Inflammatory macrophage (primary cell): ENCODE results near the gene CACNA1D.
A peak's percentile ranks its signal among the peaks of the same experiment; 100 is the strongest.

Experiments
- DNase-seq, 2 donors: peaks; one replicate each; pipeline ENCODE4 v3.0.0-alpha.2; 2020 to 2022

CACNA1D gene

DNA sequence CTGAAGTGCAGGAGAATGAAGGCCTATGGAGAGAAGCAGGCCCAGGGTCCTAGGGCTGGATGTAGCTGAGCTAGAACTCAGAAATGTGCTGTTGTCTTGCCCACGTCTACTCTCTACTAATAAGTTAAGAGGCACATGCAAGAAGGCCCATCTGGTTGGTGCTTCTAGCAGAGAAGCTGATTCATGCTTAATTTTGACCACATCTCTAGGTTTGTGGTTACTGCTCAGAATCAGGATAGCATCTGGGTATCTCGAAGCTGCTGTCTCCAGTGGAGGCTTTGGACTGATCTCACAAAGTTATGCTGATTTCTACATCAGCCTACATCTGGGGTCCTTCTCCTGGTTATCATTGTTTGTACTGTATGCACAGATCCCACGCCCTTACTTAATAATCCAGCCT is 87.3 kb downstream of the CACNA1D start:
- no peak for DNase-seq

- no peak for DNase-seq
Measured at GRCh38 chr3:53583161-53583690, 88.8 kb downstream of the CACNA1D start.

DNA sequence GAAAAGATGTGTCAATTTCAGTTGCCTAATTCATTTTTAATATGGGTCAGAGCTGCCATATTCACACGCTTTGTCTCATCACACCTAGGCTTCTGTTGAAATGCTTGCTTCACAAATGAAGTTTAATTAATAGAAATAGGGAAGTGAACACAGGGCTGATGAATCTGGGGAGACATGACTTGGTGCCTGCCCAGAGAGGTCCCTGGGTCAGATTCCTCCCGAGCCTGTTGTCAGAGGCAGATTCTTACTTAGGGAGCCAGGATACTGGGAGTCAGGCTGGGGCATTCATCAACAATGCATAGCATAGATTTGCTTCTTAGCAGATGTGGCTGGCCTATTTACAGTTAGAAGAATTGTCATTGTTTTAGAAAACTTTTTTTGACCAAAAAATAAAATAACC is 90.6 kb downstream of the CACNA1D start:
- peak; percentile 13 to 21 for DNase-seq

DNA sequence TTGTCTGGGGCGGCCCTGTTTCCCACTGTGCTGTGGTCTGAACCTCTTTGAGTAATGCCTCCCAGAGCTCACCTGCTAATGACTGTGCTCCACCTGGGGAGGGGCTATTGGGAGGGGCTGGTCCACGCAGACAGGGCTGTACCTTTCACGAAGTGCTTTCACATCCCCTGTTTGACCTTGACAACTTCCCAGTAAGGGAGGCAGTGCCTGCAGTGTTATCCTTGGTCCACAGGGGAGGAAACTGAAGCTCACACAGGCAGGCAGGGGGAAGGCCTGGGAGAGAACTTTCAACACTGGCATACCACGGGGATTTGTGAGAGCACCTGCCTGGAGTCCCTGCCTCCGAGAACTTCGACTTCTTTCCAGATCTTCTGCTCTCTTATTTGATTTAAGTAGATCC is 91.2 kb downstream of the CACNA1D start:
- DNase-seq: no peak

DNA sequence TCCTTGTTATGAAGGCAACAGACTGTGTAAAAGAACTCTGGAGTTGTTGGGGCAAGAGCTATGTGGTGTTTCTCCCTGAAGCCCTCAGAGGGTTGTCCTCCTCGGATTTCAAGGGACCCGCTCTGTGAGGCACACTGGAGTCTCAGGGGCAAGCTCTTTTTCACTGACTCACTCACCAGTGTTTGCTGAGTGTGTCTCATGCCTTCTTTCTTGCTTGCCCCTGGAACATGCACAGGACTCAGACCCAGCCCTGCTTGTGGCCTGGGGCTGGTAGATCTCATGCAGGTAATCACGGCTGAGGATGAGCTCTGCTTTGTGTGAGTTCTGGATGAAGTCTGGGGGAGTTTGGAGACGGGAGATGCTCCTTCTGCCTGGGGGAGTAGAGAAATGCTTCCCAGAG is 93.7 kb downstream of the CACNA1D start:
- no peak for DNase-seq

GRCh38 chr3:53589201-53589600 is 94.8 kb downstream of the CACNA1D start:
- no peak for DNase-seq

- DNase-seq: no peak
Measured at GRCh38 chr3:53589806-53590205, 95.4 kb downstream of the CACNA1D start.

GRCh38 chr3:53590606-53591005 is 96.2 kb downstream of the CACNA1D start:
- no peak for DNase-seq

DNA sequence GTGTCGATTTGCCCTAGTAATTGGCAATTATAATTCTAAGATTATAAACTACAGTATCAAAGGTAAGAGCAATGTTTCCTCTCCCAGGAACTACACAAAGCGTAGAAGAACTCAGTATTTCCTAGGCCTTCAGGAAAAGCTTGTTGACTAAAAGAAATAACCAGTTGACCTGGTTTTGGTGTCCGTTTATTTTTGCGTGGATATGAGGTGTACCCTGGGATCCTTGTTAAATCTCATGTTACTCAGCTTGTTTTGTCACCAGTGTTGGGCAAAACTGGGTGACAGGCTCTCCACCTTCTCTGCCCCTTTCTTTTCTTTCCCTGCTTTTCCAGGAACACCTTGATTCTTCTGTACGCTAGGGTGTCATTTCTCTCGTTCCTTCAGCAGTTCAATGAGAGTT is 97.2 kb downstream of the CACNA1D start:
- DNase-seq: no peak

DNA sequence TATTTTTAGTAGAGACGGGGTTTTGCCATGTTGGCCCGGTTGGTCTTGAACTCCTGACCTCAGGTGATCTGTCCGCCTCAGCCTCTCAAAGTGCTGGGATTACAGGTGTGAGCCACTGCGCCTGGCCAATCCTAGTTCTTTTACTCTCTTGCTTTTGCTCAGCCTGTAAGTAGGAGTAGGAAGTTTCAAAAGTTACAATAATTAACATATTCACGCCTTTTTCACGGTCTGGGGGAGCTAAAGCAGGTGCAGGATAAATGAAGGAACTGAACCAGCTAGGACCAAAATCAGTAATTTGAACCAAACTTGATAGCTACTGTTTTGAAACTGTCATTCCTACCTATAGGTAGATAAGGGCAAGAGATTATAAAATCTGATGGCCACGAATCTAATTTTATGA is 98.5 kb downstream of the CACNA1D start:
- DNase-seq: no peak

GRCh38 chr3:53593611-53594010 is 99.2 kb downstream of the CACNA1D start:
- no peak for DNase-seq

- DNase-seq: no peak
Measured at GRCh38 chr3:53594276-53594675, 99.9 kb downstream of the CACNA1D start.

DNA sequence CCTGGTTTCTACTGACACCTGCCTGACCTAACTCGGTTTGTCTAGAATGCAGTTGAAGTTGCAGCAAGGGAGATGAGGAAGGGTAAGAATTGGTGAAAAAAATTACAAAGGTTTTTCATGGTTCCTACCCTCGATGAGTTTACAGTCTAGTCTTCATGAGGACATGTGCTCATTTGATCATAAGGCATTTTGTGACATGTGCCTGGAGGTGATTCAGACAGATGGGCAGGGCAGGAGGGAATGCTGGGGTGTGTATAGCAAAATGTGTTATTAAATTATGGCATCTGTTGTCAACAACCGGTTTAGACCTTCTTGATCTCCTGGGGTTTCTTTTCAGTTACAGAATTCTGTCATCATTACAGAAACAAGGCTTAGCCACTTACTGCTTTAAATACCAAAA is 101.2 kb downstream of the CACNA1D start:
- DNase-seq: no peak

DNA sequence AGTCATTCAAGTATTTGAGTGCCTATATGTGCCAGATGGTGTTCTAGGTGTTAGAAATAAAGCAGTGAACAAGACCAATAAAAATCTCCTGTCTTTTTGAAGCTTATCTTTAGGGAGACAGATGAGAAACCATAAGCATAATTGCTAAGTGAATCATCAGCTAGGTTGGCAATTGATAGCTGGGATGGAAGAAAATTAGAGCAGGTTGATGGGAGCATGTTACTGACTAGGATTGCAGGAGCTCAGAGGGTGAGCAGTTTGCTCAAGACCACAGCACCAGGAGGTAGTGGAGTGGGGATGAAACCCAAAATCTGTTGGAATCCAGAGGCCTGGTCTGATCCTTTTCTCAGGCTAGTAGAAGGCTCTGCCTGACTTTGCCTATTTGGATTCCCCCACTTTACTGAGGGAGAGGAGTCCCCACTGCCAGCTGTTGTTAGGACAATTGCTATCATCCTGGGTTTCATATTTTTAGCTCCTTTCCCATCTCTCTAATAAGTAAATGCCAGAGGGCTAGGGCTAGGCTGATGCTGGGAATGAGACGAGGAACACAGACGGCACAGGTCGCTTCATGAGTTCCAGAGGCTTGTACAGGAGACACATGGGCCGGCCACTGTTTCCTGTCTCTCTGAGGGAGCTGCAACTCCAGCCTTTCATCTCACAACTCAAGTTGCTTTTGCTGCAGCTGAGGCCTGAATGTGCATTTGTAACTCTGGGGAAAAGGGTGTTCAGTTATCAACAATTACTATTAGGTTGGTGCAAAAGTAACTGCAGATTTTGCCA is 102.9 kb downstream of the CACNA1D start:
- DNase-seq: no peak

DNA sequence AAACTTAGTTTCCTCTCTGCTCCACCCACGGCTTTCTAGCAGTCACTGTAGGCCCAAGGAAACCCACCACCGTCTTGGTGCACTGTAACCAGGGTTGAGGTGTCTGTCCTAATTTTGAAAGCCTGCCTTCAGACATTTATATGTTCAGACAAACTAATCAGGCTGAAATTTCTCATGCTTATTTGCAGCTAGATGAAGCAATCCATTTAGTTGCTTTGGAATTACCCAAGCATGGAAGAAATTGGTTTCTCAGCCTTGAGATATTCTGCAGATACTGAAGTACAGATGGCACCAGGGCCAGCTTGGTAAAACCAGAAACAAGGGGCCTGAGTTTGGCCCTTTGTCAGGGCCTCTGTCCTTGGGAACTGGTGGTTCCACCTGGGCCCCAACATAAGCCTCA is 105.4 kb downstream of the CACNA1D start:
- no peak for DNase-seq

- no peak for DNase-seq
Measured at GRCh38 chr3:53602866-53603265, 108.5 kb downstream of the CACNA1D start.

DNA sequence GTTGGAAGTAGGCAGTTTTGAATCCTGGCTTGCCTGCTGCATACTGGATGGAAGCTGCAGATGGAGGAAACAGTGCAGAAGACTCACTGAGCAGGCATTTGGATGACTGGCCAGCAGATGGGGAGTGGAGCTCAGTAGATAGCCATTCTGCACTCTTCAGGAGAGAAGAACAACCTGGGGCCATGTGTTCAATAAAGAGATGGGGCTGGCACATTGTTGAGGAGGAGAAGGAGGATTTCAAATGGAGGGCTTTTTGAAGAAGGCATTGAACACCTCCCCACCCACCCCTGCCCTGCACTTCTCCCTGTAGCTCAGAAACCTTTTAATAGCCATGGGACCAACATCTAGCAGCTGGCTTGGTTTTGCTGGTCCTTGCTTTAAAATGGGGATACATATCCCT is 109.8 kb downstream of the CACNA1D start:
- no peak for DNase-seq

- DNase-seq: no peak
Measured at GRCh38 chr3:53606793-53607192, 112.4 kb downstream of the CACNA1D start.

GRCh38 chr3:53612508-53612907 is 118.1 kb downstream of the CACNA1D start:
- no peak for DNase-seq

DNA sequence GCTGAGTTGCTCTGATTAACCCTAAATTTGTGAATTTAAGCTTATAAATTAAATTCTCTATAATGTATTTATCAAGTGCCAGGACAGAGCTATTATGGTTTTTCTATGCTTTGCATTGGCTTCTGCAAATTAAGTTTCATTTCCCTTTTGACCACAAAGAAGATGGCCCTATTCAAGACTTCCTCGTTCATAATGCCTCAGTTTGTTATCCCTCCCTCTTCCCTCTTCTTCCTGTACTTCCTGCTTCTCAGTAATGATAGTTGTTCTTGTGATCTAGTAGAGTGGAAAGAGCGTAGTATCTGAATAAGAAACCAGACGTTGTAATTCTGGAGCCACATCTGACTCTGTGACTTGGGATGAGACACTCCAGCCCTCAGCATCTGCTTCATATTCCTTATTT is 118.7 kb downstream of the CACNA1D start:
- peak; percentile 75 to 90 for DNase-seq

DNA sequence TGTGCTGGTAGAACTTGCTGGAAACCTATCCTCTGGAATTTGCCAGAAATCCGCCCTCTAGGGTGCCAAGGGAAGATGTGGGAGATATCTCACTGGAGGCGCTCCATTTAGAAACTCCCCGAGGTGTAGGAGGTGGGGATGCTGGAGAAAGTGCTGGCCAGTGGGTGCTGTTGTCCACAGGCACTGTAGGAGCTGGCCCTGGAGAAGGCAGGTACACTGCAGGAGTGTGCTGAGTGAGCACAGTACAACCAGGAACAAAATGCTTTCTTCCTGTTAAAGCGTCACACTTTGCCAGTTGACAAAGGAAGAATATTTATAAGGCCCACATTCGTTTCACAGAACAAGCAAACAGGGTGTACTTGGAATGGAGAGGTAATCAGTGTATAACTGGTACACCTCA is 119.9 kb downstream of the CACNA1D start:
- DNase-seq: no peak

DNA sequence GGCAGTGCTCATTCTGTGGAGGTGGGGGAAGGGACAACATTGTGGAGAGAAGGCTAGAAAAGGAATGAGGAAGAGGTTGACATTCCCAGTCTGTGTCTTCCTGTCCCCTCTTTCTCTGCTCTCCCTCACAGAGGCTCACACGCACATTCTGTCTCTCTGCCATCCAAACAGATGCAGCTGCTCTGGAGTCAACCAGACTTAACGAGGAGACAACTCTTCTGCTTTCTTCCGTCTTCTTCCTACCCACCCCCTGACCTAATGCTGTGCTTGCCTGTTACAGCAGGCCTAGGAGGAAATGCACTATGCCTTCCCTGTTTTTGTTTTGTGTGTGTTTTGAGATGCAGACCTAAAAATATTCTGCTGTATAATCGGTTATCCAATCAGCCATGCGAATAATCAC is 121.9 kb downstream of the CACNA1D start:
- DNase-seq: peak; percentile 59 to 68

DNA sequence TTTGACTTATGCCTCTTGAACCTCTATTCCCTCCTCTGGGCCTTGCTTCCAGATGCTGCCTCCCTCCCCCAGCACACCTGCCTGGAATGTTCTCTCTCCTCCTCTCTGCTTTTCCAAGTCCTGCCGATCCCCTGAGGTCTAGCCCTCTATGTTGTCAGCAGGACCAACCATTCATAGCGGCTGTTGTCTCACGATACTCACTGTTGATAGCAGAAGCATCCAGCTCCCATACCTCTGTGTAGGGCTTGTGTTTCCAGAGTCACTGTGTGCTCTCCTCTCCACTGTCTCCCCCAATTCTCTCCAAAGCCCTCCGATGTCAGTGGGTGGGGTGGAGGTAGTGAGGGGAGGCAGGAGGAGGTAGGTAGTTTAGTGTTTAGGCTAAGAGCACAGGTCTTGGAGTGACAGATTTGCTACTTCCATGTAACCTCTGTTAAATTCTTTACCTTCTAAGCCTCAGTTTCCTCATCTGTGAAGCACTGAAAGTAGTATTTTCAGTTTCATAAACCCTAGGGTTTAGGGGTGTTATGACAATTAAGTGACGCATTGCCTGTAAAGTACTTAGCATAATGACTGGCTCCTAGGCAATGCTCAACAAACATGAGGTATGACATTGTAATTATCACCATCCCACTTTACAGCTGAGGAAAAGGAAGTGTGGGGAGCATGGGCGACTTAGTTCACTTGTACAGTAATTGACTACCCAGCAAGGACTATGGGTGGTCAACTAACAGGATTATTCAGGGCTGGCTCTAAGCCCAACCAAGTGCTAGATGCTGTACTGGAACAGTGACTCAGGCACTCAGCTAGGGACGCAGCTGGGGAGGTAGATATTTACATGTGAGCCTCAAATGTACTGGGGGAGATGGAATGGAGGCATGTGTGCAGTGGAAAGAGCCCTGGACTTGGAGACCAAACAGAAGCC is 122.8 kb downstream of the CACNA1D start:
- peak in 1 of 2 donors; percentile 11 for DNase-seq
